DMS79 treated with DMSO at 0.1 percent for 48 hours (cell line): ENCODE data around the gene TGFBI.

Experiments
- DNase-seq: peaks from one replicate; lab custom pipeline; 2025; lab: John Stamatoyannopoulos, UW

TGFBI gene

DNA sequence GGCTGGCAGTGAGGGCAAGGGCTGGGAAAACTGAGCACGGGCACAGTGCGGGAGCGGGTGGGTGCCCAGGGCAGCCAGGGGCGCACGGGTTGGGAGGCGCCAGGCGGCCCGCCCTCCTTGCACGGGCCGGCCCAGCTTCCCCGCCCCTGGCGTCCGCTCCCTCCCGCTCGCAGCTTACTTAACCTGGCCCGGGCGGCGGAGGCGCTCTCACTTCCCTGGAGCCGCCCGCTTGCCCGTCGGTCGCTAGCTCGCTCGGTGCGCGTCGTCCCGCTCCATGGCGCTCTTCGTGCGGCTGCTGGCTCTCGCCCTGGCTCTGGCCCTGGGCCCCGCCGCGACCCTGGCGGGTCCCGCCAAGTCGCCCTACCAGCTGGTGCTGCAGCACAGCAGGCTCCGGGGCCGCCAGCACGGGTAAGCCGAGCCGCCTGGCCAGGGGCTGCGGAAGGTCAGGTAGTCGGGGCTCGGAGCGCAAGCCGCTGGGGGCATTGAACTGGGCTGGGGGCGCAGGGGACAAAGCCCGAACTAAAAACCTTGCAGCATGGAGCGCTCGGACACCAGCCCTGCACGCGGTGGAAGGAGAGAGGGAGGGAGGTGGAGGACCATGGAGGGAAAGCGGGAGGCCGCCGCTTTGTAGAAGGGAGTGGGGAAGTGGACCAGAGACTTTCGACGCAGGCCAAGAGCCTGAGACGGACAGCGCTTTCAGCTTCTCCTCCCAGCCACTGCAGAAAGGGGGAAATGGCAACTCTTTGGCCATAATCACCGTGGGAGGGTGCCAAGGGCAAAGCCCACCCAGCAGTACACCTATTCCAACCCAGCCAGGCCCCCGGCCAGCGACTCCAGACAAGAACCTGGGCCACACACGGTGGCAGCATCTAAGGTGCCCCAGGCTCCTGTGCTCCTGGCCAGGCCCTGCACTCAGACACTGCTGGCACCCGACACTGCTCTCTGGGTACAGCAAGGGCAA is at the start of gene TGFBI:
Gene TGFBI, plus strand, starts transcription at position 207 of the 961 bp plus-strand sequence. Its CDS starts 68 bp downstream, at position 275.
- DNase-seq, result no peak

DNA sequence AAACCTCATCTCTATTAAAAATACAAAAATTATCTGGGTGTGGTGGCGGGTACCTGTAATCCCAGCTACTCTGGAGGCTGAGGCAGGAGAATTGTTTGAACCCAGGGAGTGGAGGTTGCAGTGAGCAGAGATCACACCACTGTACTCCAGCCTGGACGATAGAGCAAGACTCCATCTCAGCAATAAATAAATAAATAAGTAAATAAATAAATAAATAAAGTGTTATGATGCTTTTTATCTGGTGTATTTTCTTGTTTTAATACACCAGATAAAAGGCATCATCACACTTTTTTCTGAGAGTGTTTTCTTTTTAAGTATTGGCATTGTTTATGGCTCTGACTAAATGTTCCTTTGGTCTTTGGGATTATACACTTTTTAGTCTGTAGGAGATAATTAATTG is 49.8 kb upstream of the TGFBI start:
- DNase-seq, result no peak

DNA sequence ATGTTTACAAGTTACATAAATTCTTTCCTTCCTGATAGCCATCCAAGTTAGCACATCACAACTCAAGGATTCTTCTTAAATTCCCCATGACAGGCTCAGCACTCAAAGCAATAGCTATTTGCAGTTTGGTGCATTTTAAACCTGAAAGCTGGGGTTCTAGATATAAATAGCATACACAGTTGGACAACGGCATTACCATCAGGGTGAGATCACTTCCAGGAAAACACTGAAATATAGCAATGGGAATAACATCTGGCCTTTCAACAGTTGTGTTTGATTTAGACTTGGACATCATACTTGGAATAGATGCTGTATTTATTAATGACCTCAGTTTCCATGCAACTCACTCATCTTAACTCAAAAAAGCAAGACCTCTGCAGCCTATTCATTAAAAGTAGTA is 49.3 kb upstream of the TGFBI start:
- DNase-seq, result no peak

DNA sequence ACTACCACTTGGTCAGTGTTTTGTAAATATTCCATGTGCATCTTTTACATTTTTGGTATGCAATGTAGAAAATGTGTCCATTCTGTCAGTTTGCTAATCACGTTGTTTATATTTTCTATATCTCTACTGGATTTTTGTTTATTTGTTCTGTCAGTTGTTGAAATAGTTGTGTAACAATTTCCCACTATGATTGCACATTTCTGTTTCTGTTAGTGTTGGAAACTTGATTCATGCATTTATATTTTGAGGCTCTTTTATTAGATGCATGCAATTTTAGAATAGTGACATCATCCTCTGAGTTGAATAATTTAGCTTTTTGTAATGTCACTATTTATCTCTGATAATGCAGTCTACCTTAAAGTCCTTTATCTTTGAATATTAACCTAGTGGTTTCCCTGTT is 48.2 kb upstream of the TGFBI start:
- DNase-seq, result no peak

DNA sequence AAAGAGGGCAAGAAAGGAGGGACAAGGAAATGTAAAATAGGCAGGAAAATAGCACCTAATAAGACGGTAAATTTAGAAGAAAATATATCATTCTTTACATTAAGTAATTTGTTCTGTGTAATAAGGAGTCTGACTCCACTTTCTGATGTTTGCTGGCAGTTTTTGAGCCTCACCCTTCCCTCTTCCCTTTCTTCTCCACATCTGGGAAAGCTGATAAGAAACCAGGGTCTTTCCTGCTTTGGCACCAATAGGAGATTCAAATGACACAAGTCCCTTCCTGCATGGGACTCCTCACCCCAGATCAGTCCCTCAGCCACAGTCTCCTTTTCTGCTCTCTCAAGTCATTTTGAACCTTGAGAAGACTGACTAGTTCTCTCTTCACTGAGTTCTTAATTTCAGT is 42.8 kb upstream of the TGFBI start:
- no peak for DNase-seq

DNA sequence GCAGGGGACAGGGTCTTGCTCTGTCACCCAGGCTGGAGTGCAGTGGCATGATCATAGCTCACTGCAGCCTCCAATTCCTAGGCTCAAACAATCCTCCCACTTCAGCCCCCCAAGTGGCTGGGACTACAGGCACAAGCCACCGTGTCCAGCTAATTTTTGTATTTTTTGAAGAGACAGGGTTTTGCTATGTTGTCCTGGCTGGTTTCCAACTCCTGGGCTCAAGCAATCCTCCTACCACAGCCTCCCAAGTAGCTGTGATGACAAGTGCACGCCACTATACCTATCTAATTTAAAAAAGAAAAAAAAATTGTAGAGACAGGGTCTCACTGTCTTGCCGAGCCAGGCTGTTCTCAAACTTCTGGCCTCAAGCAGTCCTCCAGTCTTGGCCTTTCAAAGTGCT is 42.4 kb upstream of the TGFBI start:
- no peak for DNase-seq

DNA sequence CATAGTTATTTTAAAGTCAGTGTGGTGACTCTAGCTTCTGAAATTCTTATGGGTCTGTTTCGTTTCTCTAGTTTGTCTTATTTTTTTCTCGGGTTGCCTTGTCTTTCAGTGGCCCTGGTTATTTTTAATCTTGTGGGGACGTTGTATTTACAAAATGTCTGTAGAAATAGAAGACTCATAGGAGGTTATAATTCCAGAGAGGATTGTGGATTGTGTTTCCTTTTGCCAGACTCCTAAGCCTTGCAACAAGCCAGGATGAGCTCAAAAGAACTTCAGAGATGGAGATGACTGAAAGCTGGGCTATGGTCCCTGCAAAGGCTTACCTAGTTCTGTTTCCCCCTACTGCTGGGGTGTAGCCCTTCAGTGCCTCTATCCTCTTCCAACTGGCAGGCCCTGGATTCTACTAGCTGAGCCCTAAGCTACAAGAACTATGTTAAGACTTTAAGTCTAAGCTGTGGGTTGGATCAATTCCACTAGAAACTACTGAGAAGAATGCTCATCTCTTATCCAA is 41.8 kb upstream of the TGFBI start:
- DNase-seq, result no peak

DNA sequence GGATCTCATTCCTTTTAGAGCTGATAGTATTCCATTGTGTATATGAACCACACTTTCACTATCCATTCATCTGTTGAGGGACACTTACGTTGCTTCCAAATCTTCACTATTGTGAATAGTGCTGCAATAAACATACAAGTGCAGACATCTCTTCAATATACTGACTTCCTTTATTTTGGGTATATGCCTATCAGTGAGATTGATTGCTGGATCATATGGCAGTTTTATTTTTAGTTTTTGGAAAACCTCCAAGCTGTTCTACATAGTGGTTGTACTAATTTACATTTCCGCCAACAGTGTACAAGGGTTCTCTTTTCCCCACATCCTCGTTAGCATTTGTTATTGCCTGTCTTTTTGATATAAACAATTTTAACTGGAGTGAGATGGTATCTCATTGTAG is 40.2 kb upstream of the TGFBI start:
- DNase-seq, result no peak

DNA sequence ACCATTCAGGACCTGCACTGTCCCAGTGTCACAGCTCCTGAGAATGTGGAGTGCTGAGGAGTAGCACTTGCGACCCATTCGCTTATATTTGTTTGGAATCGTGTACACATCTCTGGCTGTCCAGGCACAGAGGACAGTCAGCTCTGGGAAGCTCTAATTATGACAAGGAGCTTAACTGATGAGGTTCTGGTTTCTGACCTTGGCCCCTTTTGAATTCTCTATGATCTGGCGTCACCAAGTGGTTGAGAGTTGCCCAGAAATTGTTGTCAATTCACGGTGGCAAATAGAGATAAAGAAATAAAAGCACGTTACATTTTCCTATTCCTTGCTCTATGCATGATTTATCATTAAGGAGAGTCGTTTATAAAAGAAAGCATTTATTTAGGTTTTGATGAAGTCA is 39.1 kb upstream of the TGFBI start:
- DNase-seq, result no peak

DNA sequence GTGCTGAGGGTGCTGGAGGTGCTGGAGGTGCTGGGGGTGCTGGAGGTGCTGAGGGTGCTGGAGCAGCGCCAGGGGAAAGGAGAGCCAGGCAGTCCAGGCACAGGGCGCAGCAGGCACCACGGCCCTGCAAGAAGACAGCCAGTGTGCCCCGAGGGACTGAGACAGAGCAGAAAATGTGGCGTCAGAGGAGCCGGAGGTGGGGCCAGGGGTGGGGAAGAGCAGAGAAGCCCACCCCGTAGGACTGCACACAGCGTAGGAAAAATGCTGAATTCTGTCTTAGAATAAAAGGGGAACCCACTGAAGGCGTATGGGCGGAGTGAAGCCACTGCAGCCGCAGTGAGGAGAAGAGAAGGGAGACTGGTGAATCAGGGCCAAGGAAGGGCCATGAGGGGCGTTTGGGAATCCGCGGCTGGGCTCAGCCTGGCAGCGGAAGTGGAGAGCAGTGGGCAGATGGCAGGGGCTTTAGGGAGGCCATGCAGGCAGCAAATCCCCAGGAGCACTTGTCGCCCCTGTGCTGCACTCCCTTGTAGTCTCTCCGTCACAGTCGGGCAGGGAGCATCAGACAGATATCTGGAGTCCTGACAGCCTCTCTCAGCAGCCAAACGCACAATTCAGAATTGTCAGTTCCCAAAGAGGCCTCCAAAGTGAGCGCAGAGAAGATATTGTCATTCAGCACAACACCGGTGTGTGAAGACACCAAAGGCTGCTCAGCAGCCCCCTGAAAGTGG is 38.1 kb upstream of the TGFBI start:
- DNase-seq, result no peak

DNA sequence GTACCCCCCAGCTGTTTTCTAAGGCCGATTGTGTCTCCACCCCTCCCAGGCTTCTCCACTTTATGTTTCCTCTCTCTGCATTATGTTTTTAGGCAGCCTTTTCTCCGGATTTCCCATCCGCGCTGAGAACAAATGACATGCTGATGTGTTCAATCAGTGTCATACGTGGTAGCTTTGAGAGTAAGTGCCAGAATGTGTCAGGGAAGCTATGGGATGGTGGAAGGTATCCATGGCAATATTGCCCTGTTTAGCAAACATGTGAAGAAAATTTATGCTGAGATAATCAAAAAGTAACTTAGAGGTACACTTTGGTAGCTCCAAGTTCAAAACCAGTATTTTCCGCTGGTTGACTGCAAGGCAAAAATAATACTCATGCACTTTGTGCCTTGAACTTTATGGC is 37.4 kb upstream of the TGFBI start:
- DNase-seq, result no peak

DNA sequence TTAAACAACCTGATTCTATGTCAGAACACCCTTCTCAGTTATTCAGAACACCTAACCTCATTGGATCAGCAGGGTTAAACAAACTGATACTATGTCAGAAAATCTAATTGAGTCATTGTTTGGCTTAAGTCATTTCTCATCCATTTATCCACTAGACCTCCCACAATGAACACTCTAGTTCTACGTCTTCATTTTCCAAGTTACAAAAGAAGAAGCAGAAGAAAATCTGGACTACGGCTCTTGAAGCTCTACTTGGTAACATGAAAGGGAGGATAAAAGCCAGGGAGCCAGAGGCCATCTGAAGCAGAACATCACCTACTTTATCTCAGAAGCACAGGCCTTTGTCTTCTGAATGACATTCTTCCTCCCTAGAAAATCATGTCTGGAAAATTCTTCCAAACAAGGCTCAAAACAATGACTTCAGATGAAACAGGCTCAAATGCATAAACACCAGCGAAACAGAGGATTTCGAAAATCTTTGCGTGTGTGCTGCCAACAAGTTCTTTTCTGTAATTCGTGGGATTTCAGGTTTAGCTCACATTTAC is 35.4 kb upstream of the TGFBI start:
- no peak for DNase-seq

DNA sequence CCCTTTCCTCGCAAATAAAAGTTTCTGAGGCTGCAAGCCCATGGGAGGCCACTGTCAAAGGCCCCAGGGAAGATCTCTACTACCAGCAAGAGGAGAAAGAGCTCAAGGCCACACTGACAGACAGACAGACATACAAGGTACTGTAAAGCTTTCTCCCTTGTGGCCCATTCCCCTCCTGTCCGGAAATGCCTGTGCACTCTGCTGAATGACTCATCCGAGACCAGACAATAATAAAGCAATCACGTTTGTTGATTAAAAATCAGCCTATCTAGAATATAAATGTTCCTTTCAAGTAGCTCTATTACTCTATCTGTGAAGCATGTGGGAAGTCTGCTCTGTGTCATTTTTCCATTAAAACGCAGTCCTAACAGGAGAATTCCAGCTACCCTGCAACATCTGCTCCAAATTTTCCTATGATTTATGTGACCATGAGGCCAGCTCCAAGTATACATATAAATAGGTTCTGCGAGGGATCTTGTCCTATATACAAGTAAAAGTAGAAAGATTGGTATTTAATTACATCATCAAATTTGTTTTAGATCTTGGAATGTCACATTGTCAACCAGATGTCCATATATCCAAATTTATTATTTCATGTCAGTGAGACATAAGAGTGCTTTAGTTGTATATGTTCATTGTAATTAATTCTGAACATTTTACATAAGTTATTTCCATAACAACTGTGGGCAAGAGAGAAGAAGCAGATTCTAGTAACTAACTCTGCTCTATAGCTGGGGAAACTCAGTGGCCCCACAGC is 34.7 kb upstream of the TGFBI start:
- no peak for DNase-seq

DNA sequence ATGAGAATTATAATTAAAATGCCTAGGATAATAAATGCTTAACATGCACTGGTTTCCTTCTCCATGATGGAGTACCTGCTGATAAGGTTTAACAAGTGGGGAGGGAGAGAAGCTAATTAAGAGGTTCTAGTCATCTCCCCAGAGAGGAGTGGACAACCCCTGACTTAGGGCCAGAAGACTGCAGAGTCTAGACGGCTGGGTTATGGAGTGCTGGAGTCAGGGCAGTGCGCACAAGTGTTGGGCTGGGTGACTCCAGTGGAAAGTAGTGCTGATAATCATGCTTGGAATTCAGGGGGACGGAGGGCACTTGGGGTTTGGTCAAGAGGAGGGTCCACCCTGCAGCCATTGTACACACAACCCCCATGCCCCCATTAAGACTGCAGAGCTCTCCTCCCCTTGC is 32.8 kb upstream of the TGFBI start:
- DNase-seq, result no peak

DNA sequence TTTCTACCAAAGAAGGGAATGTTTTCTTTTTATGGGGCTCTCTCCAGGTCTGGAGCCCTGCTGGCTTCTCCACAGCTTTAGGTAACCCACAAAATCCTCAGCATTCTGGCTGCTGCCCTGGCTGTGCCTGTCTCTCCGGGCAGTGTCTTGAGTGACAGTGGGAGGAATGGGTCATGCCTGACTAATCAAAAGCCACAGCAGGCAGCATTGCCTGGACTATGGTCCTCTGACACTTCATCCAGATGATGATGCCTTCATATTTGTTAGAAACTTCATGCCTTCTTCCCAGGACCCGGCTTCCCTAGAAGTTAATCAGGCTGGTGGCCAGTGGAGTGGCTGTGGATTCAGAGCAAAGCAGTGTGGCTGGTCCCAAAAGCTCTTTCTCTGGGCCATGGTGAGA is 32.2 kb upstream of the TGFBI start:
- no peak for DNase-seq

DNA sequence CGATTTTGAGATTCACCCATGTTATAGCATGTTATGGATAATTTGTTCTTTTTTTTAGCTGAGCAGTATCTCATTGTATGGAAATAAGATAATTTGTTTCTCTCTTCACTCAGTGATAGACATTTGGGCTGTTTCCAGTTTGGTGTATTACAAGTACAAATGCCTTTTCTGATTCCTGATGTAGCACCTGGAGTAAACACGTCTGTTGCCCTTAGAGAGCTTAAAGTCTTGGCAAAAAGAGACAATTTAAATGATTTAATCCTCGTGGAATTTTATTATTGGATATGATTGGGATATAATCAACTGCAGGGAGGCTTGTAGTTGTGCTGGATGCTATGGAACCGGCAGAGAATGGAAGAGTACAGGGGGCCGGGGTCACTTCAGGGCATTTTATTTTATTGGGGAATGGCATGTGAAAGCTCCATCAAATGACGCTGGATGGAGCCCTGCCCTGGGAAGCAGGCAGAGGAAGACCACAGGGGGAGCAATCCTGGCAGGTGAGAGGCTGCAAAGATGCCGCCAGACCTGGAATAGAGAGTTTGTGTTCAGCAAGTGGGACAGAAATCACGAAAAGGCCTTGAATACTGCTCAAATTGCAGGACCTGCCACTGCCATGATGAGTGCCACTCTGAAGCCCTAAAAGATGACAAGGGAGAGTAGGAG is 31.0 kb upstream of the TGFBI start:
- no peak for DNase-seq

DNA sequence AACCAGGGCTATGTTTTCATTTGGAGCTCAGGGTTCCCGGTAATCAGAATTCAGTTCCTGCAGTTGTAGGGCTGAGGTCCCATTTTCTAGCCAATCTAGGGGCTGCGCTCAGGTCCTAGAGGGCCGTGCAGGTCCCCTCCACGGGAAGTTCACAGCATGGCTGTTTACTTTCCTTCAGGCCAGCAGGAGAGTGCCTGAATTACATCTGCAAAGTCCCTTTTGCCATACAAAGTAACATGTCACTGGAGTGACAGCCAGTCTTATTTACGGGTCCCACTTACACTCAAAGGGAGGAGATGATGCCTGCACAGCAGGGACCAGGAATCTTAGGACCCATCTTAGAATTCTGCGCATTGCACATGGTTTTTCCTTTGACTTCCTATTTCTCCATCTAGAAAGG is 29.9 kb upstream of the TGFBI start:
- DNase-seq, result no peak

DNA sequence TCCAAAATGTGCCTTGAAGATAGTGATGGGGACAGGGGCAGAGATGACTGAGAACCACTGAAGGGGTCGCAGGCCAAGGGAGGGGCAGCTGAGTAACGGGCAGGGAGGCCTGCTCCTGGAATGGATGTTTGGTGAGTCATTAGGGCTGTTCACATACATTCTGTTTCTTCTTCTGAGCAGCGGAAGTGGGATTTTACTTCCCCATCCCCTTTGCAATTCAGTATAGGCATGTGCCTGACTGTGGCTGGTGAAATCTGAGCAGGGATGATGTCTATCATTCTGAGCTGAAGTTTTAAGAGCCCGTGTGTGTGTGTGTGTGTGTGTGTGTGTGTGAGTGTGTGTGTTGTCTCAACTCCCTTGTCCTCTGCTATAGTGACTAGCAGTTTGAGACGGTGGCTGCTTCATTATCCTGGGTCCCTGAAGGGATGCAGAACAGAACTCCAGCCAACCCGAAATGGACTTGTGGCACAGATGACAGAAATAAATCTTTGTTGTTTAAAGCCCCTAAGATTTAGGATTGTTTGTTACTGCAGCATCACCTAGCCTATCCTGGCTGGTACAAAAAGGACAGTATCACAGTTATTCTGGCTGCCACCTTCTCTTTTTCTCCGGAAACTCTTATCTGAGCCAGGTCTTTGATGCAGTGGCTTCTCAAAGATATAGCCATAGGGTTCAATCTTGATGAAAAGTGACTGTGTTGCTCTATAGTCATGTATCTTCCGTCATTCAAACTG is 29.2 kb upstream of the TGFBI start:
- no peak for DNase-seq

DNA sequence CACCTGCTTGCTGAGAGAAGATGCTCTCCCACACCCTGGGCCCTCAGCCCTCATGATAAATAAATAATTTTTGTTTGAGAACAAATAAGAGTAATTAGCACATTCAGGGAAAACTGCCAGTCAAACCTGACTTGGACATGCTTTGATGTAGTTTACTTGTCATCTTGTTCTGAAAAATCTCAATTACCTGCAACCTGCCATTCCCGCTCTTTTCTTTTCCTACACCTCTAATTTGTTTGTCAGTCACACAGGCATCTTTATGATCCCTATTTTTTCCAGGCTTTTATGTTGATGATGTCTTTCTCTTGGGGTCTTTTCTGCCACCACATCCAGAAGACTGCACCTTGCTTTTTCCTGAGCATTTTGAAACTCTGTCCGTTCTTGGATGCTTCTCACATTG is 28.6 kb upstream of the TGFBI start:
- DNase-seq, result no peak

DNA sequence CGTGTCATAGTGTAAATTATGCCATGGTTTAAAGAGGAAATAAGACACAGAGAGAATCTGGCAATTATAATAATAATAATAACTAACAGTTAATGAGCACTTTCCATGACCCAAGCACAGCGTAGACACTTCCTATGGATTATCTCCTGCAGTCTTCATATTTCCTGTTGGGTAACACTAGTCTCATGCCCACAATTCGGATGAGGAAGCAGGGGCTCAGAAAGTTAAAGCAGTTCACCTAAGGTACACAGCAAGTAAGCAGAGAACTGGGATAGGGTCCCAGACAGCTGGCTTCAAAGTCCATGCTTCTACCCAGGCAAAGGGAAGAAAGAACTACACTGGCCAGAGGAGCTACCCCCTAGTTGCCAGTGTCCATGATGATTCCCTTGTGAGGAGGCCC is 27.9 kb upstream of the TGFBI start:
- DNase-seq, result no peak

DNA sequence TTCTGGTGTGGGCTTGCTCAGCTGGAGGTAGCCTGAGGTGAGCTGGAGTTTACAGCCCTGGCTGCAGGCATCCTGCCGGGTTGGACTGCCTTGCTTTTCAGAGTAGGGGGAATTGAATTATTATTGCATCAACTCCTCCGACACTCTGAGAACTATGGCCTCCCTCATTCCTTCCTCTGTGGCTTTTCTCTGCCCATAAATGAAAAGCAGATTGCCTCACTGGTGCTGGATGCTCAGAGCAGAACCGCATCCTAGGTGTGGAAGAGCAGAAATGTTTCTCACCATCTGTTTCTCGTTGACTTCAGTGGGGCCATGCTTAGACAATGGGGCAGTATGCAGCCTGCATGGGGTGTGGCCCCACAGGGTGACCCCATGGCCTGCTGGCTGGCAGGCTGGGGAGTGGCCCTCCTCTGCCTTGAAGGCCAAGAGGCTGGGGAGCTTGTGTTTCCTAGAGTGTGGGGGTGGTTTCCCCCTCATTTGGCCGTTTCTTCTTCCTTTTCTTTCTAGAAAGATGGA is 27.3 kb upstream of the TGFBI start:
- no peak for DNase-seq
